ENCODE measurements around the gene KIF26B. TPM values are rescaled to one million over a fixed set of nuclear protein-coding genes. Genes with fewer than 3 reads are reported as not detected.
"Not testable (repeated sequence)": the region's sequence is repeated elsewhere in the genome, so short reads cannot be mapped to it uniquely, and the experiment has no call there.

The KIF26B gene
- total RNA-seq, 1 donor from 2014 or later = 69.7 TPM

DNA sequence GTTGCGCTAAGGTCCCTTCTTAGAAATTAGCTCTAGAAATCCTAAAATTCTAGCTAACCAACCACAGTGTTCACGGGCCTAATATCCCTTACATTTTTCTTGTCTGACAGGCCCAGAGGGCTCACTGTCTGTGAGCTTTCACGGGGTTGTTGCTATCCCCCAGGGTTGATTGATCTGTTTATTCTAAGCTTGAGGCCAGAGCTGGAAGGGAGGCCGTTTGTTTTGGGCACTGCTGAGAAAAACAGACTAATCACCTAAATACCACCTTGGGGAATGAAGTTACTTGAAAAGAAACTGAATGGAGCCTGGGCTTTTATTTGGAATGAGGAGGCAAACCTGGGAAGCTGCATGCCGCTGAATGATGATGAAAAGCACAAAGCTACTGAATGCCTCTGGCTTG, 162.4 kb downstream of the KIF26B start:
- no peak overlapping the region for H3K4me3 Mint-ChIP-seq
- TF ChIP-seq, protein P1, sequence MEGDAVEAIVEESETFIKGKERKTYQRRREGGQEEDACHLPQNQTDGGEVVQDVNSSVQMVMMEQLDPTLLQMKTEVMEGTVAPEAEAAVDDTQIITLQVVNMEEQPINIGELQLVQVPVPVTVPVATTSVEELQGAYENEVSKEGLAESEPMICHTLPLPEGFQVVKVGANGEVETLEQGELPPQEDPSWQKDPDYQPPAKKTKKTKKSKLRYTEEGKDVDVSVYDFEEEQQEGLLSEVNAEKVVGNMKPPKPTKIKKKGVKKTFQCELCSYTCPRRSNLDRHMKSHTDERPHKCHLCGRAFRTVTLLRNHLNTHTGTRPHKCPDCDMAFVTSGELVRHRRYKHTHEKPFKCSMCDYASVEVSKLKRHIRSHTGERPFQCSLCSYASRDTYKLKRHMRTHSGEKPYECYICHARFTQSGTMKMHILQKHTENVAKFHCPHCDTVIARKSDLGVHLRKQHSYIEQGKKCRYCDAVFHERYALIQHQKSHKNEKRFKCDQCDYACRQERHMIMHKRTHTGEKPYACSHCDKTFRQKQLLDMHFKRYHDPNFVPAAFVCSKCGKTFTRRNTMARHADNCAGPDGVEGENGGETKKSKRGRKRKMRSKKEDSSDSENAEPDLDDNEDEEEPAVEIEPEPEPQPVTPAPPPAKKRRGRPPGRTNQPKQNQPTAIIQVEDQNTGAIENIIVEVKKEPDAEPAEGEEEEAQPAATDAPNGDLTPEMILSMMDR (IDR thresholded peaks at IDR 0.05; ENCODE audit: unreplicated experiment) = no peak
- H3K27me3 Mint-ChIP-seq (ENCODE audit: low read depth) = no peaks in the 10 kb centered on the region
- peaks cover 2% of the 10 kb centered on the region for H3K36me3 Mint-ChIP-seq
- H3K27ac Mint-ChIP-seq = peak overlapping the region; percentile 61
- peaks cover 26% of the 10 kb centered on the region for H3K4me1 Mint-ChIP-seq
- H3K9me3 Mint-ChIP-seq = no peaks in the 10 kb centered on the region
- DNase-seq (ENCODE audit: low spot score in 2 of 2, unreplicated experiment in 2 of 2) = no peak

DNA sequence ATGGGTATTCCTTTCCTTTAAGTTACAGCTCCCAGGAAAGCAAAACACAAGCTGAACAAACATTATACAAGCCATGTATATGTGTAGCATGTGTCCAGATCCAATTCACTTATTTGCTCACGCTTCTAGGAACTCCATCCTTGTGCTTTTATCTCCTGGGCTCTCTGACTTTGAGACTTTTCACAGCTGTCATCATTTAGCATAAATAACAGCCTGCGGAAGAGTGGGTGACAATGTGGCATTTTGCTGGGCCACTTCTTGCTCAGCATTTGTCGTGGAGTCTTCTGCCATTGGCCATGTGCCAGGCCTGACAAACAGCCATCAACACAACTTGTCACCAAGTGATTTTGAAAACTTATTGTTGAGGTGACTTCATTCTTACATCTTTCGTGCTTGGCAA, 164.3 kb downstream of the KIF26B start:
- no peaks in the 10 kb centered on the region for H3K27me3 Mint-ChIP-seq (ENCODE audit: low read depth)
- H3K27ac Mint-ChIP-seq = peak overlapping the region; percentile 6

DNA sequence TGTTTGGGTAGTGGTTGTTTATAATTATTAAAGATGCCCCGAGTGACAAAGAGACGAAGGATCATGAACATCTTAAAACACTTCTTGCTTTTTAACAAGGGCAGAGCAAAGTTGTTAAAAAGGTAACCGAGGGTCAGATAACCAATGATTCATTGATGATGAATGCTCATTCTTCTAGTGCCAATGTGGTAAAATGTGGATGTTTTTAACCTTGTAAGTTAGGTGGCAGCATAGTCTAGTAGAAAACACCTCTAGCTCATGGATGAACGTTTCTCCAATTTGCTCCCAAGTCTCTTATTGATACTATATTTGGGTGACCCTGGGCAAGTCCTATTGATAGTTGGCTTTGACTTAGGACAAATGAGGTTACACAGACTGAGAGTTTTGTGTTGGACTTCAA, 167.9 kb downstream of the KIF26B start:
- no peak overlapping the region for H3K27ac Mint-ChIP-seq
- no peaks in the 10 kb centered on the region for H3K9me3 Mint-ChIP-seq
- peaks cover 2% of the 10 kb centered on the region for H3K36me3 Mint-ChIP-seq
- peaks cover 15% of the 10 kb centered on the region for H3K4me1 Mint-ChIP-seq
- H3K4me3 Mint-ChIP-seq = no peak overlapping the region
- TF ChIP-seq, protein P1 (IDR thresholded peaks at IDR 0.05; ENCODE audit: unreplicated experiment) = no peak
- DNase-seq (ENCODE audit: low spot score in 2 of 2, unreplicated experiment in 2 of 2) = no peak
- no peaks in the 10 kb centered on the region for H3K27me3 Mint-ChIP-seq (ENCODE audit: low read depth)

More for the DNA sequence above, 164.3 kb downstream of the KIF26B start:
- TF ChIP-seq, protein P1 (IDR thresholded peaks at IDR 0.05; ENCODE audit: unreplicated experiment) = no peak
- H3K36me3 Mint-ChIP-seq = peaks cover 2% of the 10 kb centered on the region
- H3K4me3 Mint-ChIP-seq = no peak overlapping the region
- peaks cover 26% of the 10 kb centered on the region for H3K4me1 Mint-ChIP-seq
- DNase-seq (ENCODE audit: low spot score in 2 of 2, unreplicated experiment in 2 of 2) = no peak
- no peaks in the 10 kb centered on the region for H3K9me3 Mint-ChIP-seq

DNA sequence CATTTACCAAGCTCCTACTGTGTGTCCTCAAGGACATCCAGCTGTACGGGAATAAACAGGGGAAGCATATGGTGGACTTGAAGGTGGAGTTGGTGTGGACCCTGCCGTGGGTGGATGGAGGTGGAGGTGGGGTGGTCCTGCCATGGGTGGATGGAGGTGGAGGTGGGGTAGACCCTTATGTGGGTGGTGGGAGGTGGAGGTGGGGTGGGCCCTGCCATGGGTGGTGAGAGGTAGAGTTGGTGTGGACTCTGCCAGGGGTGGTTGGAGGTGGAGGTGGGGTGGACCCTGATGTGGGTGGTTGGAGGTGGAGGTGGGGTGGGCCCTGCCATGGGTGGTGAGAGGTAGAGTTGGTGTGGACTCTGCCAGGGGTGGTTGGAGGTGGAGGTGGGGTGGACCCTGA, 169.0 kb downstream of the KIF26B start:
- not testable (repeated sequence) for DNase-seq (ENCODE audit: low spot score in 2 of 2, unreplicated experiment in 2 of 2); H3K36me3 Mint-ChIP-seq; H3K4me3 Mint-ChIP-seq; H3K27ac Mint-ChIP-seq; H3K27me3 Mint-ChIP-seq (ENCODE audit: low read depth); H3K4me1 Mint-ChIP-seq; H3K9me3 Mint-ChIP-seq

DNA sequence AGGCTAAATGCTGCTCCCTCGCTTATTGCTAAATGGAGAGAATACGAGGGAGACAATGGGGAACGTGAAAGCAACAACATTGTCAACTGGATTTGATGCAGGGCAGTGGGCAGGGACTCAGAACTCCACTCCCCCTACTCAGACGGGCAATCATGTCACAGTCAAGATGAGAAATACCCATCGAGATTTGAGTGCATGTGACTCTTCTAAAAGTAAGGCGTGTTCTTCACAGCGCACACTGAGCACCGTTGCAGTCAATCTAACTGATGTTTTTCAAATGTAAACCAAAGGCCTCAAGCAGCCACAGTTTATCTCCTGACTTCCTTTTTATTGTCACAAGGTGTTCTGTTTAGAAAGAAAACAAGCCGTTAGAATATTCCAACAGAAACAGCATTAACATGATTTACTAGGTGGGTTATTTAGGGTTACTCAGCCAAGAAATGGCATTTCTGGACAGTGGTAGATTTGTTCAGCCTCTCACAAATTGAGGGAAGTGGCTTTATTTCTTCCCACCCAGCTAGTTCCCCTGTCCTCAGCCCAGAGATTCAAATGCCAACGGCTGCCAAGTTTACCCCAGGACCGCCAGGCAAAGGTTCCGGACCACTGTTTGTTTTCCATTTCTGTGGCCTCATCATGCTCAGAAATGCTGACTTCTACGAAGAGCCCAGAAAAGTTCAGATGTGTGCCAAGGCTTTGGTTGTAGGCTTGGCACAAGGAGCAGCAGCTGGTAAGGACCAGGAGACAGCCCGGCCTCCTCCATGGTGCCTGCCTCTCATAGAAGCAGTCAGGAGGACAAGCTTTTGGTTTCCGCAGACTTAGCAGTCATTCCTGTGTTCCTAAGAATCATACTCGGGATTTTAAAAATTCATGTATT, 171.4 kb downstream of the KIF26B start:
- Mint-ChIP-seq H3K36me3 (peaks cover 2% of the 10 kb centered on the region), H3K27ac (no peak overlapping the region), H3K27me3 (ENCODE audit: low read depth) (no peaks in the 10 kb centered on the region), H3K4me3 (no peak overlapping the region), H3K4me1 (peaks cover 3% of the 10 kb centered on the region), H3K9me3 (no peaks in the 10 kb centered on the region)
- TF ChIP-seq, protein P1 (IDR thresholded peaks at IDR 0.05; ENCODE audit: unreplicated experiment) = no peak
- DNase-seq (ENCODE audit: low spot score in 2 of 2, unreplicated experiment in 2 of 2) = no peak

DNA sequence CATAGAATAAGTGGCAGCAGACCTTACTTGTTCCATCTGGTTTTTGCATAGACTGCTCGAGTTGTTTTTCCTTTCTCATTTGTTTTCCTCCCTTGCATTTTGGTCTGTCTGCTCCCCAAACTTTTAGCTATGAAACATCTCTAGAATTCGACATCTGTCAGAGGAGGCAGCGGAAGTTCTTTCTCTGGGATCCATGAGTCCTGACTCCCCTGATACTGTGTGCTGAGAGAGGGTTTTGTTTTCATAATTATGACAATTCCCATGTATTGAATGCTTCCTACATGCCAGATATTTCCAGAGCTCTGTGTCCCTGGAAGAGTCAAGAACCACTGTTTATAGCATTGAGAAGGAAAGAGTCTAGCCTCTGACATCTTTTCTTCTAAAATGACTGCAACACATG, 172.6 kb downstream of the KIF26B start:
- Mint-ChIP-seq H3K27ac (no peak overlapping the region), H3K4me3 (no peak overlapping the region), H3K9me3 (no peaks in the 10 kb centered on the region), H3K27me3 (ENCODE audit: low read depth) (no peaks in the 10 kb centered on the region), H3K36me3 (no peaks in the 10 kb centered on the region), H3K4me1 (peaks cover 3% of the 10 kb centered on the region)
- TF ChIP-seq, protein P1 (IDR thresholded peaks at IDR 0.05; ENCODE audit: unreplicated experiment) = no peak
- no peak for DNase-seq (ENCODE audit: low spot score in 2 of 2, unreplicated experiment in 2 of 2)

Measured in mesothelial cell of epicardium (in vitro differentiated cells).